Measurements from ENCODE around the gene DENND1A.

- no peak for TF ChIP-seq POLR2A (IDR thresholded peaks at IDR 0.05; ENCODE audit: low read length)
- no peak for TF ChIP-seq GATA1 (IDR thresholded peaks at IDR 0.05; ENCODE audit: low read depth, low read length)
Measured at GRCh38 chr9:123769719-123770118, 160.2 kb downstream of the DENND1A start.
